Subcutaneous adipose tissue (tissue), 4 donors: ENCODE data around the gene TM2D3. TPM values are rescaled to one million over a fixed set of nuclear protein-coding genes. Genes with fewer than 3 reads are reported as not detected.

ENCODE experiments used
- total RNA-seq, 4 donors: library from RNA; depleted of rRNA; stranded (reverse); fragments of >200 nt; gene quantifications; one replicate each; pipeline ENCODE4 v1.1.0, GENCODE V29; 2016
- TF ChIP-seq, protein P1 (sequence below): fragments of 450-650 bp; IDR thresholded peaks from one replicate; pipeline ENCODE4 v1.5.1; 2016; ENCODE audit warnings: low read depth, mild to moderate bottlenecking, control low read depth, antibody characterized with exemption, moderate library complexity

TM2D3 gene
- total RNA-seq, 4 donors from 2014 or later: 38.4 to 60.7 (median 47.7) TPM

DNA sequence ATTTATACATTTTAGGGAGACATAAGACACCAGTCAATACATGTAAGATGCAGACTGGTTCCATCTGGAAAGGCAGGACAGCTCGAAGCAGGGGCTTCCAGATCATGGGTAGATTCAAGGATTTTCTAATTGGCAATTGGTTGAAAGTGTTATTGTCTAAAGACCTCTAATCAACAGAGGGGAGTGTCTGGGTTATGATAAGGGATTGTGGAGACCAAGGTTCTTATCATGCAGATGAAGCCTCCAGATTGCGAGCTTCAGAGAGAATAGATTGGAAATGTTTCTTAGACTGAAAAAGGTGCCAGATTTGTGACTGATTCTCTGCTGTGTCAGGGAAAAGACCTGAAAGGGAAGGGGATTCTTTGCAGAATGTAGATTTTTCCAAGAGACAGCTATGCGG, 15.1 kb downstream of the TM2D3 start:
- TF ChIP-seq, protein P1, sequence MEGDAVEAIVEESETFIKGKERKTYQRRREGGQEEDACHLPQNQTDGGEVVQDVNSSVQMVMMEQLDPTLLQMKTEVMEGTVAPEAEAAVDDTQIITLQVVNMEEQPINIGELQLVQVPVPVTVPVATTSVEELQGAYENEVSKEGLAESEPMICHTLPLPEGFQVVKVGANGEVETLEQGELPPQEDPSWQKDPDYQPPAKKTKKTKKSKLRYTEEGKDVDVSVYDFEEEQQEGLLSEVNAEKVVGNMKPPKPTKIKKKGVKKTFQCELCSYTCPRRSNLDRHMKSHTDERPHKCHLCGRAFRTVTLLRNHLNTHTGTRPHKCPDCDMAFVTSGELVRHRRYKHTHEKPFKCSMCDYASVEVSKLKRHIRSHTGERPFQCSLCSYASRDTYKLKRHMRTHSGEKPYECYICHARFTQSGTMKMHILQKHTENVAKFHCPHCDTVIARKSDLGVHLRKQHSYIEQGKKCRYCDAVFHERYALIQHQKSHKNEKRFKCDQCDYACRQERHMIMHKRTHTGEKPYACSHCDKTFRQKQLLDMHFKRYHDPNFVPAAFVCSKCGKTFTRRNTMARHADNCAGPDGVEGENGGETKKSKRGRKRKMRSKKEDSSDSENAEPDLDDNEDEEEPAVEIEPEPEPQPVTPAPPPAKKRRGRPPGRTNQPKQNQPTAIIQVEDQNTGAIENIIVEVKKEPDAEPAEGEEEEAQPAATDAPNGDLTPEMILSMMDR: no peak

DNA sequence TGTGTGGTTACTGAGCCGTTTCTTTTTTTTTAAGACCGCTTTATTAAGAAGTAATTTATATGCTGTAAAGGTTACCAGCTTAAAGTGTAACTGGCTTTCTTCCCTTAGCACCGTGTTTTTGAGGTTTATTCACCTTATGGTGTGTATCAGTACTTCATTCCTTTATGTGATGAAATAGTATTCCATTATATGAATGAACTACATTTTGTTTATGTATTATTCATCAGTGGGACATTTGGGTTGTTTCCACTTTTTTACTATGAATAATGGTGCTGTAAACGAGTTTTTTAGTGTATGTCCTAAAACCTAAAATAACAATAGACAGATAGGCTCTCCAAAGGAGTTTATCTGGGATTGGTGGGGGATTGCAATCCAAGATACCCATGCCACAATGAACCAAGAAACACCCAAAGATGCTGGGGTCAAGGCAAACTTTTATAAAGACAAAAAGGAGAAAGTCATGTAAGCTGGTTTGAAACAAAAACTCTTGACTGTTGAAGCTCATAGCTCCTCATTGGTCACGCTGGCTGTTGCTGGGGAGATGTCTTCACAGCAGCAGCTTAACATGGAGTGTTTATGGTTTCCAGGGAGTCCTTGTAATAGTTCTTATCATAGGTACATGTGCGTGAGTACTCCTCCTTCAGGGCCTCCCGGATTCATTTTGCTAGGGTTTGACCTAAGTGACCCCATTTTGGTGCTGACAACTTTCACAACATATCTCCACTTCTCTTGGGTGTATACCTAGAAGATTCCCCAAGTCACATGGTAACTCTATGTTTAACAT, 16.0 kb downstream of the TM2D3 start:
- TF ChIP-seq, protein P1: no peak

DNA sequence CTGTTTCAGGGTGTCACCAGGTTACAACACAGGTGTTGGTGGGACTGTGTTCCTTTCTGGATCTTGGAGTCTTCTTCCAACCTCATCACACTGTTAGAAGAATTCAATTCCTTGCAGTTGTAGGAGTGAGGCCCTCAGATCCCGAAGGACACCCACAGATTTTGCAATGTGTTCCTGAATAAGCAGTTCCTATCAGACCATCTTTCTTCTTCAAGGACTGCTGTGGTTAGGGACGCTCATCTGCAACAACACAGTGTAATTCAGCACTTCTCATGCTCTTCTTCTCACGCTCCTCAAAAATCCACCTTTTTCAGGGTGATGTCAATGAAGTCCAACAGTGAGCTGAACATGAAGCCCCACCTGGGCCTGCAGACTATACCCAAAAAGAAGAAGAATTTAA, 18.8 kb downstream of the TM2D3 start:
- TF ChIP-seq, protein P1: no peak

DNA sequence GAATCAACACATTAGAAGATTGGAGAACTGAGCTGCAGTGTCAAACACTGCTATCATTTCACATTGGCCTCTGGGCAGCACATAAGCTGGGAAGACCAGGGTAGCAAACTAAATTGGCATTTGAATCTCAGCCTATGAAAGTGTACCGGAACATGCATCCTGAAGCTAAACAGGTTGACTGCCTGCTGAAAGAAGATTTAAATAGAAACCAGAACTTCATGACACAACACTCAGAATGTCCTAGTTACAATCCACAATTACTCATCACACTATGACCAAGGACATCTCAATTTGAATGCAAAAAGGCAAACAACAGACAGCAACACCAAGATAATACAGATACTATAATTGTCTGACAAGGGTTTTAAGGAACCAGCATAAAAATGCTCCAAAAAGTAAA, 26.2 kb downstream of the TM2D3 start:
- TF ChIP-seq, protein P1: no peak

DNA sequence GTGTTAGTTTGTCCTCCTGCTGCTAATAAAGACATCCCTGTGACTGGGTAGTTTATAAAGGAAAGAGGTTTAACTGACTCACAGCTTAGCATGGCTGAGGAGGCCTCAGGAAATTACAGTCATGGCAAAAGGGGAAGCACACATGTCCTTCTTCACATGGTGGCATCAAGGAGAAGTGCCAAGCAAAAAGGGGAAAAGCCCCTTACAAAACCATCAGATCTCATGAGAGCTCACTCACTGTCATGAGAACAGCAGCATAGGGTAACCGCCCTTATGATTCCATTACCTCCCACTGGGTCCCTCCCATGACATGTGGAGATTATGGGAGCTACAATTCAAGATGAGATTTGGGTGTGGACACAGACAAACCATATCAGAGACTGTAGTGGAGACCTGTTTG, 27.0 kb downstream of the TM2D3 start:
- TF ChIP-seq, protein P1: no peak

DNA sequence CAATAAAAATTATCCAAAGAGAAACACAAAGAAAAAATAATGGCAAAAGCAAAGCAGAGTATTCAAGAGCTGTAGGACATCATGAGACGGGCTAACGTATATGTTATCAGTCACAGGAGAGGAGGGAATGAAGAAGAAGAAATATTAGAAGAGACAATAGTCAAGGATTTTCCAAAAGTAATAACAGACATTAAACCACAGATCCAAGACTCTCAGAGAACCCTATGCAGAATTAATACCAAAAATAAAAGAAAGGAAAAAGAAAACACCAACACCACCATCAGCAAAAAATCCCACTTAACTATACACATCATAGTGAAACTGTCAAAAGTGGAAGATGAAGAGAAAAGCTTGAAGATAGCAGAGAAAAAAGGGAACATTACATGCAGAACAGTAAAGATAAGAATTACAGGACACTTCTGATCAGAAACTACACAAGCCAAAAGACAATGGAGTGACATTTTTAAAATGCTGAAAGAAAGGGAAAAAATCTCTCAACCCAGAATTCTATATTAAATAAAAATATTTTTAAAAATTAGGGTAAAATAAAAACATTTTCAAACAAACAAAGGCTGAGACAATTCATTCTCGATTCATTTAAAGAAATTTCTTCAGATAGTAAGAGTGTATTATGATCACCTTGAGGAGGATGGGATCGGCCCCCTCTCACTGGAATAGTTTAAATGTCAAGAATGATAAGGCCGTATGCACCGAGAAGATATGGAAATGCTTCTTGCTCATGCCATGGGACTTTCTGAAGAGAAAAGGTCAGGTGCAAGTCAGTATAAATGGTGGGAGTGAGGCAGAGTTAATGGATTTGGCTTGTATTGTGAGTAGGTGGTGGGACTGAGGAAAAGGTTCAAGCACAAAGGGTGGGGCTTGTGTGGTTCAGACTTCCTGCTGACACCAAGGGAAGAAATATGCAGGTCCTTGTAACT, 28.5 kb downstream of the TM2D3 start:
- TF ChIP-seq, protein P1: no peak

DNA sequence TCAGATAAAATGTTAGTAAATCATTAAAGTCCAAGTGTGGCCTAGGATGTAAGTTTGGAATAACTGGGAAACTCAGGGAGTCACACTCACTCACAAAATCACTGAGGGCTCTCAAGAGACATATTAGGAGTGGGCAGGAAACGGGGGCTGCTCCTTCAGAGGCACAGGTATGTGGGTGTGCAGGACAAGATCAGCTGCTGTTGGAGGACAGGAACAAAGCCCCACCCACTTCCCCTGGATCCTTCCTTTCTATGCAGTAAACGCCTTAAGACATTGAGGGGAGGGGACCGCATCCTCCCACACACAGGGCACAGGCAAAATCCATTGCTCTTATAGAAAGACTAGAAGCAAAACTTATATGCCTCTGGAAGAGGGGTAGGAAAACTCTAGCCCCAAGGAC, 30.2 kb downstream of the TM2D3 start:
- TF ChIP-seq, protein P1: no peak
